Measurements from ENCODE around the gene SHMT2.
"Not testable (repeated sequence)": the region's sequence is repeated elsewhere in the genome, so short reads cannot be mapped to it uniquely, and the experiment has no call there.

SHMT2 gene

GRCh38 chr12:57272337-57273151 lies 43.0 kb downstream of the SHMT2 start:
- no peak for DNase-seq

GRCh38 chr12:57273516-57273915 lies 44.0 kb downstream of the SHMT2 start:
- DNase-seq = no peak

DNA sequence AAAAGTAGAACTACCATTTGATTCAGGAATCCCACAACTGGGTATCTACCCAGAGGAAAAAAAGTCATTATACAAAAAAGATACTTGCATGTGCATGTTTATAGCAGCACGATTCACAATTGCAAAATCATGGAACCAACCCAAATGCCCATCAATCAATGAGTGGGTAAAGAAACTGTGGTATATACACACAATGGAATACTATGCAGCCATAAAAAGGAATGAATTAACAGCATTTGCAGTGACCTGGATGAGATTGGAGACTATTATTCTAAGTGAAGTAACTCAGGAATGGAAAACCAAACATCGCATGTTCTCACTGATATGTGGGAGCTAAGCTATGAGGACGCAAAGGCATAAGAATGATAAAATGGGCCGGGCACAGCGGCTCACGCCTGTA lies 46.7 kb downstream of the SHMT2 start:
- DNase-seq = not testable (repeated sequence)

GRCh38 chr12:57276935-57277563 lies 47.5 kb downstream of the SHMT2 start:
- peak; percentile 66 for DNase-seq

DNA sequence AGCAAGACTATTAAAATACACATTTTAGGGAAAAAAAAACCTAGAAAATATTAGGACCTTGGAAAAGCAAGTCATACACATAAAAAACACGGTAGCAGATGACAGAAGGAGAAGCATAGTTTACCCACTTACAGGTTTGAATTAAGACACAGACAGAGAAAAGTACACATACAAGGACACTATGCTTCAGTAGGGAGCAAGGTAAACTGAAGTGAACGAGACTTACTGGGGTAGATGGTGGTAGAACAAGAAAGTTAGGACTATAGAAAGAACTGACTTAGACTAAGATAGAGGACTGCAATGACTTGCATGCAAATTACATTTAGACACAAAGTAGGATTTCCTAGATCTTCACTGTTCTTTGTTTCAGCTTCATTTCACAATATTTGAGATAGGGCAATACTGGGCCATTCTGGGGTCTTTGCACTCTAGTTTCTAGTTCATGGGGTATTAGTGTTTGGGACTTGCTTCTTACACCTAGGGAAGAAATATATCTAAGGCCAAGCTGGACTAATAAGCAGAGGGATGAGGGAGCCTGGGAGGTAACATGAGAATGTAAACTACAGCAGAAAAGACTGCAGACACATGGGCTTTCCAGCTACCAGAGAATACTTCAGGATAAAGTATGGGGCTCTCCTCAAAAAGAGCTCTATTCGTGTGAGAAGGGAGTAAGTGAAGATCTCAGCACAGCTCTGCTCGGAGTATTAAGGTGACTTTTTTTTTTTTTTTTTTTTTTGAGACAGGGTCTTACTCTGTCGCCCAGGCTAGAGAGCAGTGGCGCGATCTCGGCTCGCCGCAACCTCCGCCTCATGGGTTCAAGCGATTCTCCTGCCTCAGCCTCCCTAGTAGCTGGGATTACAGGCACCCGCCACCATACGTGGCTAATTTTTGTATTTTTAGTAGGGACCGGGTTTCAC lies 49.2 kb downstream of the SHMT2 start:
- no peak for DNase-seq

GRCh38 chr12:57280211-57281062 lies 50.9 kb downstream of the SHMT2 start:
- DNase-seq = peak; percentile 44

DNA sequence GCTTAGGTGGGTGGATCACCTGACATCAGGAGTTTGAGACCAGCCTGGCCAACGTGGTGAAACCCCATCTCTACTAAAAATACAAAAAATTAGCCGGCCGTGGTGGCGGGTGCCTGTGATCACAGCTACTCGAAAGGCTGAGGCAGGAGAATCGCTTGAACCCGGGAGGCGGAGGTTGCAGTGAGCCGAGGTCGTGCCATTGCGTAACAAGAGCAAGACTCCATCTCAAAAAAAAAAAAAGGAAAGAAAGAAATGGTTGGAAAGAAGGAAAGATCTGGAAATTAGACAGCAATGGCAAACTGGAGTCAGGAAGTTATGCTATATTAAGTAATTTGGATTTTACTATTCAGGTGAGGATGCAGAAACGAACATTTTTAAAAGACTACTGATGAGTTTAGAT lies 52.6 kb downstream of the SHMT2 start:
- not testable (repeated sequence) for DNase-seq
